Measurements from ENCODE around the gene IMMP2L. TPM values are rescaled to one million over a fixed set of nuclear protein-coding genes. Genes with fewer than 3 reads are reported as not detected.

Gene IMMP2L
- total and polyA plus RNA-seq, 4 donors = 24.3 to 32.9 (median 26.8) TPM

DNA sequence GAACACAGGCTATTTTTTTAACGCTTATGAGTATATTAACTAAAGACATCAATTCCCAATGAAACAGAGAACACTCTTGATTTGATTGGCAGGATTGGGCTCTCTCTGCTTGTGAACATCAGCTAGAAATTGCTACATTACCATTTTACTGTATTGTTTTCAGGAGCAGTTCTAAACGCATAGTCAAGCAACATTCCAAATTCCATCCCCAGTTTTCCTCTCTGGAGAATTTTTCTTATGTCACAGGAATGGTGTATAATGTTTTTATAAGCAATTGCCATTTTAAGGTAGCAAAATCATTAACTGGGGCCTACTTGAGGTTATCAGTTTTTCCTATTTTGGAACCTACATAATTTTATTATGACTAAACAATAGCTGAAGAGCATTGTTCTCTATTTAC, 748.3 kb downstream of the IMMP2L start:
- ATAC-seq (ENCODE audit: low FRiP score) = no peak
- H3K27ac ChIP-seq (ENCODE audit: low read depth in 1 of 2, low read length in 2 of 2) = no peak overlapping the region
- WGBS, 2 donors = 62 to 69% methylated on average over 2 of the region's 2 CpGs

DNA sequence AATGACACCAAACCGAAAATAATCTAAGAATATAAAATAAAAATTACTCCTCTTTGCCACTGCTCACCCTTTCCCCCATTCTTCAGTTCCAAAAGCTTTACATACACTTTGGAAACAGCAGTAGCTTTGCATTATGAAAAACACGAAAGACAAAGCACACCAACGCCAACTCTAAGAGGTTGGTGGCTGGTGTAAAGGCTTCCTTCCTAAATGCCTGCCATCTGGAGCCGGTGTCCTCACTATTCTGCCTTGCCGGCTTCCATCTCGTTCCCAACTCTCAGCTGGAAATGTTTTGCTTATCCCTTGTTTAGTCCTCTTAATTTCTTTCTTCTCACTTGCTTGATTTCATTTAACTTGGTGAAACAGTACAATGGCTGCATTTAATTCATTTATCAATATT, 752.5 kb downstream of the IMMP2L start:
- WGBS, 2 donors = 88 to 95% methylated on average over 6 of the region's 6 CpGs
- intact Hi-C loops (cut with DNase I) = no loop called here
- no peak for ATAC-seq (ENCODE audit: low FRiP score)
- Histone ChIP-seq H3K9me3 (ENCODE audit: control insufficient read depth, low read length) (no peaks in the 10 kb centered on the region), H3K36me3 (ENCODE audit: control insufficient read depth in 1 of 2, insufficient read depth in 2 of 2, low read length in 1 of 2) (no peaks in the 10 kb centered on the region), H3K4me3 (ENCODE audit: low read length in 2 of 2) (no peak overlapping the region), H3K27ac (ENCODE audit: low read depth in 1 of 2, low read length in 2 of 2) (no peak overlapping the region), H3K27me3 (ENCODE audit: control insufficient read depth in 1 of 2, insufficient read depth in 2 of 2, low read length in 1 of 2) (no peaks in the 10 kb centered on the region), H3K4me1 (ENCODE audit: control insufficient read depth in 1 of 2, insufficient read depth in 2 of 2, low read length in 2 of 2) (no peaks in the 10 kb centered on the region)
- no peak for DNase-seq

More for the DNA sequence above, 748.3 kb downstream of the IMMP2L start:
- no peaks in the 10 kb centered on the region for H3K27me3 ChIP-seq (ENCODE audit: control insufficient read depth in 1 of 2, insufficient read depth in 2 of 2, low read length in 1 of 2)
- intact Hi-C loops (cut with DNase I) = no loop called here
- H3K9me3 ChIP-seq (ENCODE audit: control insufficient read depth, low read length) = no peaks in the 10 kb centered on the region
- no peak overlapping the region for H3K4me3 ChIP-seq (ENCODE audit: low read length in 2 of 2)
- H3K4me1 ChIP-seq (ENCODE audit: control insufficient read depth in 1 of 2, insufficient read depth in 2 of 2, low read length in 2 of 2) = no peaks in the 10 kb centered on the region
- no peaks in the 10 kb centered on the region for H3K36me3 ChIP-seq (ENCODE audit: control insufficient read depth in 1 of 2, insufficient read depth in 2 of 2, low read length in 1 of 2)
- no peak for DNase-seq

DNA sequence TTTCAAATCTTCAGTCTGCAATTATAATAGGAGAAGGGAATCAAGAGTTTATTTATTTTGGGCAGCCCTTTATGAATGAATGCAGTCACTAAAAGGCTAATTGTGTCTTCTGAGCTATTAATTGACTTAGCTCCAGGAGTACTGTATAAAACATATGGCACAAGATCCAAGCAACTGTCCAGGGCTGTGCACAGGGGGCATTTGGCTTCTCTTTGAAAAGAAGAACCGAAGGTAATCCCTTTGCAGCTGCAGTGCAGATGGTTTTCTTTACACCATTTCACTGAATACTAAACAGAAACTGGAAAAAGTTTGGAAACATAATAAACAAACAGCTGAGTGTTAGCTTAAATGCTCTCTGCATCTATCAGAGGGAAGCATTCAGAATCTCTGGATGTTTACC, 753.9 kb downstream of the IMMP2L start:
- Histone ChIP-seq H3K4me1 (ENCODE audit: control insufficient read depth in 1 of 2, insufficient read depth in 2 of 2, low read length in 2 of 2) (no peaks in the 10 kb centered on the region), H3K27ac (ENCODE audit: low read depth in 1 of 2, low read length in 2 of 2) (no peak overlapping the region), H3K4me3 (ENCODE audit: low read length in 2 of 2) (no peak overlapping the region), H3K9me3 (ENCODE audit: control insufficient read depth, low read length) (peaks cover 1% of the 10 kb centered on the region), H3K27me3 (ENCODE audit: control insufficient read depth in 1 of 2, insufficient read depth in 2 of 2, low read length in 1 of 2) (no peaks in the 10 kb centered on the region), H3K36me3 (ENCODE audit: control insufficient read depth in 1 of 2, insufficient read depth in 2 of 2, low read length in 1 of 2) (no peaks in the 10 kb centered on the region)
- intact Hi-C loops (cut with DNase I) = no loop called here
- ATAC-seq (ENCODE audit: low FRiP score) (no peak), DNase-seq (no peak)
- 80 to 90% methylated on average over 1 of the region's 1 CpG for WGBS, 2 donors

DNA sequence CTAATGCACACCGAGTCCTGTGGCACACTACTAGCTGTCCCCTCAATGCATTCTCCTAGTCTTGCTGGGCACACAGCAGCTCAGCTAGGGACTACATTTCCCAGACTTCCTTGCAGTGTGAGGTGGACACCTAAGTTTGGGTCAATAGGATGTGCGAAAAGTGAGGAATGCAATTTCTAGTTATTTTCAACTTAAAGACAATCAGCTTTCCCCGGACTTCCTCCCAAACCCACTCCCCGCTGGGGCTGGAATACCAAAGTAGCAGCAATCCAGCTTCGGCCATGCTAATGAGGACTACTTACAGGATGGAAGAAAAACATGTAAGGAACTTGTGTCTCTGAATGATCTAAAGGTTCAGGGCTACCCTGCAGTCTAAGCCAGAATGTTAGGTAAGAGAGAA, 757.8 kb downstream of the IMMP2L start:
- DNase-seq = no peak
- Histone ChIP-seq H3K9me3 (ENCODE audit: control insufficient read depth, low read length) (peaks cover 1% of the 10 kb centered on the region), H3K27ac (ENCODE audit: low read depth in 1 of 2, low read length in 2 of 2) (no peak overlapping the region), H3K36me3 (ENCODE audit: control insufficient read depth in 1 of 2, insufficient read depth in 2 of 2, low read length in 1 of 2) (no peaks in the 10 kb centered on the region), H3K4me3 (ENCODE audit: low read length in 2 of 2) (no peak overlapping the region), H3K4me1 (ENCODE audit: control insufficient read depth in 1 of 2, insufficient read depth in 2 of 2, low read length in 2 of 2) (no peaks in the 10 kb centered on the region), H3K27me3 (ENCODE audit: control insufficient read depth in 1 of 2, insufficient read depth in 2 of 2, low read length in 1 of 2) (no peaks in the 10 kb centered on the region)
- ATAC-seq (ENCODE audit: low FRiP score) = no peak
- intact Hi-C loops (cut with DNase I) = no loop called here
- 77 to 78% methylated on average over 5 of the region's 5 CpGs for WGBS, 2 donors

DNA sequence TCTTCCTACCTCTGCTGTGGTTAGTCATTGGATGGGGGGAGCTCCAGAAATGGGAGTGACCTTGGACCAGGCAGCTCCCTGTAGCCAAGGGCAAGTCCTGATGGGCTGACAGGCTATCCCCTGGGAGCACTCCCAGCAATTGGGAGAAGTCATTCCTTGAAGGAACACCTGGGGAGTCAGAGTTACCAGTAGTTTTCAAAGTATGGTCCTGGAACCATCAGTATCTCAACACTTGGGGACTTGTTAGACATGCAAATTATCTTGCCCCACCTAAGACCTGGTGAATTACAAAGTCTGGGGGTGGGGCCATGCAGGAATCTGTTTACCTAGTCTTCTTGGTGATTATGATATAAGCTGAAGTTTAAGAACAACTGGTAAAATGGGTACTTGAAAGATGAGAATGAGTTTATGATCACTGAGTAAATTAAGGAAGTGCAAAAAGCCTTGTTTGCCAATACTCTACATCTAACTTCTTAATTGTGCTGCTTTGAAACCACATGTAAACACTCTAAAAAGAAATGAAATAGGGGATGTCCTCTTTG, 758.6 kb downstream of the IMMP2L start:
- intact Hi-C loops (cut with DNase I) = no loop called here
- ATAC-seq (ENCODE audit: low FRiP score) (no peak), DNase-seq (no peak)
- H3K27me3 ChIP-seq (ENCODE audit: control insufficient read depth in 1 of 2, insufficient read depth in 2 of 2, low read length in 1 of 2) = no peaks in the 10 kb centered on the region
- H3K9me3 ChIP-seq (ENCODE audit: control insufficient read depth, low read length) = peaks cover 1% of the 10 kb centered on the region
- H3K4me3 ChIP-seq (ENCODE audit: low read length in 2 of 2) = no peak overlapping the region
- no peak overlapping the region for H3K27ac ChIP-seq (ENCODE audit: low read depth in 1 of 2, low read length in 2 of 2)
- H3K4me1 ChIP-seq (ENCODE audit: control insufficient read depth in 1 of 2, insufficient read depth in 2 of 2, low read length in 2 of 2) = no peaks in the 10 kb centered on the region
- H3K36me3 ChIP-seq (ENCODE audit: control insufficient read depth in 1 of 2, insufficient read depth in 2 of 2, low read length in 1 of 2) = no peaks in the 10 kb centered on the region

DNA sequence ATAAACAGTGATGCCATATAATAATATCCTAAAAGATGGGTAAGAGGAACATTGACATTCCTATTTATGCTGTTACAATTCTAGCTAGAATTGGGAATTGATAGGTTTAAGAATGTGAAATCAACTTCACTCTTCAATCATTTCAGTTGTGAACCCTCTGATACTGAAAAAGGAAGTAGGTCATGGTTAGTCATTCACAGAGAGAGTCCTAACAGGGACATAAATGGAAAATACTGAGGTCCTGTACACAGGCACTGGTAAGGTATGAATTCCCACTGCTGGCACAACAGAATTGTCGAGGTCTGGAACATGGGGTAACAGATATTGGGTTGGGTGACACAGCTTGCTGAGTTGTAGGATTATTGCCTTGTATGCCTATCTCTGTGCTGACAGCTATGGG, 760.8 kb downstream of the IMMP2L start:
- 55 to 92% methylated on average over 1 of the region's 1 CpG for WGBS, 2 donors

DNA sequence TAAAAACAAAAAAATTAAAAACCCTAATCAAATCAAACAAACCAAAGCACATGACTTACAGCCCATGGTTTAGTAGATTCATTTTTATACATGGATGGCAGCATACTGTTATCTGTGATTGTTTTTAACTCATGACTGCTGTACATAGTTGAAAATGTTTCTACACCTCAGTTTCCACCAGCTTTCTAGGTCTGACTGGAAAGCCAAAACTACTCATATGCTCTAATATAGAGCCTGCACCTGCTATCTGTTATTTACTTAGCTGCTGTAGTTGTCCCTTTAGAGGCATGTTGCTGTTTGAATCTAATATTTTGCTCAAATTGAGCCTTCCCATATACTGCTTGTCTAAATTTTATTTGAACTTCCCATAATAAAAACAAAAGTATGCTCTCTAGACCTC, 761.3 kb downstream of the IMMP2L start:
- no peaks in the 10 kb centered on the region for H3K36me3 ChIP-seq (ENCODE audit: control insufficient read depth in 1 of 2, insufficient read depth in 2 of 2, low read length in 1 of 2)
- DNase-seq = no peak
- no peak overlapping the region for H3K4me3 ChIP-seq (ENCODE audit: low read length in 2 of 2)
- no peaks in the 10 kb centered on the region for H3K4me1 ChIP-seq (ENCODE audit: control insufficient read depth in 1 of 2, insufficient read depth in 2 of 2, low read length in 2 of 2)
- H3K27ac ChIP-seq (ENCODE audit: low read depth in 1 of 2, low read length in 2 of 2) = no peak overlapping the region
- peaks cover 1% of the 10 kb centered on the region for H3K9me3 ChIP-seq (ENCODE audit: control insufficient read depth, low read length)
- no peak for ATAC-seq (ENCODE audit: low FRiP score)
- intact Hi-C loops (cut with DNase I) = no loop called here
- no peaks in the 10 kb centered on the region for H3K27me3 ChIP-seq (ENCODE audit: control insufficient read depth in 1 of 2, insufficient read depth in 2 of 2, low read length in 1 of 2)

More for the DNA sequence above, 760.8 kb downstream of the IMMP2L start:
- intact Hi-C loops (cut with DNase I) = no loop called here
- H3K4me1 ChIP-seq (ENCODE audit: control insufficient read depth in 1 of 2, insufficient read depth in 2 of 2, low read length in 2 of 2) = no peaks in the 10 kb centered on the region
- no peaks in the 10 kb centered on the region for H3K27me3 ChIP-seq (ENCODE audit: control insufficient read depth in 1 of 2, insufficient read depth in 2 of 2, low read length in 1 of 2)
- no peak overlapping the region for H3K4me3 ChIP-seq (ENCODE audit: low read length in 2 of 2)
- DNase-seq = no peak
- ATAC-seq (ENCODE audit: low FRiP score) = no peak
- peaks cover 1% of the 10 kb centered on the region for H3K9me3 ChIP-seq (ENCODE audit: control insufficient read depth, low read length)
- H3K36me3 ChIP-seq (ENCODE audit: control insufficient read depth in 1 of 2, insufficient read depth in 2 of 2, low read length in 1 of 2) = no peaks in the 10 kb centered on the region
- no peak overlapping the region for H3K27ac ChIP-seq (ENCODE audit: low read depth in 1 of 2, low read length in 2 of 2)

DNA sequence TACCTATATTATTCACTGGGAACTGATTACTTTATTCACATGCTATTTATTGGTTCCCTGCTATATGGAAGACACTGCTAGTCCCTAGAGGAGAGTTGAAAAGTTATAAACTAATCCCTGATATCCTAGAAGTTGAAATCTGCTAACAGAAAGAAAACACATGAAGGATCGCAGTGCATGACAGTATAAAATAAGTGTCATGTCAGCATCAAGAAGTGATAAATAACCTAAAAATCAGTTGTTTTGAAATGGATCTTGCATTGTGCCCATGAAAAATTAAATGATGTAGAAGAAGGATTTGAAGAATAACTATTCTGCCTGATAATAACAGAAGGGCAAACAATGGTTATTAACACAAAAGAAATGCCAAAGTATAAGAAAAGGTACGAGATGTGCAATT, 764.6 kb downstream of the IMMP2L start:
- ATAC-seq (ENCODE audit: low FRiP score) (no peak), DNase-seq (no peak)
- Histone ChIP-seq H3K9me3 (ENCODE audit: control insufficient read depth, low read length) (no peaks in the 10 kb centered on the region), H3K27me3 (ENCODE audit: control insufficient read depth in 1 of 2, insufficient read depth in 2 of 2, low read length in 1 of 2) (no peaks in the 10 kb centered on the region), H3K4me1 (ENCODE audit: control insufficient read depth in 1 of 2, insufficient read depth in 2 of 2, low read length in 2 of 2) (no peaks in the 10 kb centered on the region), H3K4me3 (ENCODE audit: low read length in 2 of 2) (no peak overlapping the region), H3K36me3 (ENCODE audit: control insufficient read depth in 1 of 2, insufficient read depth in 2 of 2, low read length in 1 of 2) (no peaks in the 10 kb centered on the region), H3K27ac (ENCODE audit: low read depth in 1 of 2, low read length in 2 of 2) (no peak overlapping the region)
- intact Hi-C loops (cut with DNase I) = no loop called here
- 85 to 92% methylated on average over 2 of the region's 2 CpGs for WGBS, 2 donors

DNA sequence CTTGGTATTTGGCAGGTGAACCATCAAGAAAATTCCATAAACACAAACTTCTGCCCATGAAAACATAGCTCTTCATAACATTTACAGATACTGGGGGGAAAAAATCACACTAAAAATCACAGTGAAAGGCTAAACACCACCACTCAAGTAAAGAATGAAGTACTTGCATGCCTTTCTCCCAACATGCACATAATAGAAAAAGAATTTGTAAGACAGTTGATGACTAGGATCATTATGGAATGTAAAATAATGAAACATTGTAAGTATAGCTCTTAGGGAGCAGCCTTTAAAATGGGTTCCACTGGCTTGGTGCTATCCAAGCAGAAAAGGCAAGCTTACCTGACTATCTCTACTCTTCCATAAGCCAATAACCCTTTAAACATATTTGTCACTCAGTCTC, 771.3 kb downstream of the IMMP2L start:
- ATAC-seq (ENCODE audit: low FRiP score) (no peak), DNase-seq (no peak)

More for the DNA sequence above, 771.3 kb downstream of the IMMP2L start:
- H3K27ac ChIP-seq (ENCODE audit: low read depth in 1 of 2, low read length in 2 of 2) = no peak overlapping the region
- no peaks in the 10 kb centered on the region for H3K4me1 ChIP-seq (ENCODE audit: control insufficient read depth in 1 of 2, insufficient read depth in 2 of 2, low read length in 2 of 2)
- intact Hi-C loops (cut with DNase I) = no loop called here
- no peaks in the 10 kb centered on the region for H3K27me3 ChIP-seq (ENCODE audit: control insufficient read depth in 1 of 2, insufficient read depth in 2 of 2, low read length in 1 of 2)
- no peaks in the 10 kb centered on the region for H3K9me3 ChIP-seq (ENCODE audit: control insufficient read depth, low read length)
- no peaks in the 10 kb centered on the region for H3K36me3 ChIP-seq (ENCODE audit: control insufficient read depth in 1 of 2, insufficient read depth in 2 of 2, low read length in 1 of 2)
- H3K4me3 ChIP-seq (ENCODE audit: low read length in 2 of 2) = no peak overlapping the region
